HUES64 (cell line): Measurements from ENCODE around the gene EEFSEC.

Experiments
- H3K27ac ChIP-seq: 2 replicates; pipeline ENCODE4 v1.7.0; 2013; ENCODE audit warnings: low read depth, low read length, inconsistent platforms
- H3K27me3 ChIP-seq: 2 replicates; pipeline ENCODE4 v1.6.1; 2013; ENCODE audit warnings: mild to moderate bottlenecking, low read length; ENCODE audit not compliant: insufficient read depth
- H3K36me3 ChIP-seq: 2 replicates; pipeline ENCODE4 v1.6.1; 2013; ENCODE audit warnings: mild to moderate bottlenecking, low read length; ENCODE audit not compliant: insufficient read depth
- H3K4me1 ChIP-seq: 2 replicates; pipeline ENCODE4 v1.6.1; 2013; ENCODE audit warnings: mild to moderate bottlenecking, low read length, moderate library complexity; ENCODE audit not compliant: insufficient read depth
- H3K4me3 ChIP-seq: 2 replicates; pipeline ENCODE4 v1.5.1; 2013; ENCODE audit warnings: mild to moderate bottlenecking, low read length, moderate library complexity
- H3K9ac ChIP-seq: 2 replicates; pipeline ENCODE4 v1.6.1; 2013; ENCODE audit warnings: mild to moderate bottlenecking, low read depth, low read length
- H3K9me3 ChIP-seq: 2 replicates; pipeline ENCODE4 v1.6.1; 2013; ENCODE audit warnings: low read depth, low read length; ENCODE audit not compliant: insufficient read depth
- WGBS: fragments of 150-250, 120-280 bp; methylation state at CpG from one replicate; pipeline ENCODE4 v1.1.7; 2013; ENCODE audit warnings: missing lambda C conversion rate; 5-methylcytosine and 5-hydroxymethylcytosine counted together

The EEFSEC gene

DNA sequence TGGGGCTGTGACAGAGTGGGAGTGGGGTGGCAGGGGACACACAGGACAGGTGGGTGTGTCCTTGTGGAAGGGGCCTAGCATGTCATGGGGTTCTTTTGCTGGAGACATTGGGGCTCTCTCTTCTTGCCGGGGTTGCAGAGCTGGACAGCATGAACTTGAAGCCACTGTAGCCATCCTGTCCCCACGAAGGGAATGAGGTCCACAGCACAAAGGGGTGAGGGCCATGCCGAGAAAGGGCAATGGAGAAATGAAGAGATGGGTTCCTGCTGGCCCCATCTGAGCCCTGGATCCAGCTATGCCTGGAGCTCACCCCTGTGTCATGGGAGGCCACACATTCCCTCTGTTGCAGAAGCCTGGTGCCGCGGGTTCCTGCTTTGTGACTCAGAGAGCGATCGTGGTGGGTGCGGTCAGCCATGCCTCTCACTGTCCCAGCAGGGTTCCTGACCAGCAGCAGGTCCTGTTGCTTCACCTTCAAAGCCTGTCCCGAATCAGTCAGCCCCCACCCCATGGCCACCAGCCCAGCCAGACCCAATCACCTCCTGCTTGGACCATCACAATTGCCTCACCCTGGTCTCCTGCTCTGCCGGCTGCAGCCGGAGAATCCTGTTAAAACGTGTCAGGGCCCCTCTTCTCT lies 263.4 kb downstream of the EEFSEC start:
- no peaks in the 10 kb centered on the region for H3K36me3 ChIP-seq
- 69% methylated on average over 12 of the region's 12 CpGs for WGBS
- no peaks in the 10 kb centered on the region for H3K9me3 ChIP-seq
- no peak overlapping the region for H3K9ac ChIP-seq
- no peaks in the 10 kb centered on the region for H3K27me3 ChIP-seq
- H3K4me1 ChIP-seq: peaks cover 16% of the 10 kb centered on the region
- no peak overlapping the region for H3K4me3 ChIP-seq
- H3K27ac ChIP-seq: no peak overlapping the region

DNA sequence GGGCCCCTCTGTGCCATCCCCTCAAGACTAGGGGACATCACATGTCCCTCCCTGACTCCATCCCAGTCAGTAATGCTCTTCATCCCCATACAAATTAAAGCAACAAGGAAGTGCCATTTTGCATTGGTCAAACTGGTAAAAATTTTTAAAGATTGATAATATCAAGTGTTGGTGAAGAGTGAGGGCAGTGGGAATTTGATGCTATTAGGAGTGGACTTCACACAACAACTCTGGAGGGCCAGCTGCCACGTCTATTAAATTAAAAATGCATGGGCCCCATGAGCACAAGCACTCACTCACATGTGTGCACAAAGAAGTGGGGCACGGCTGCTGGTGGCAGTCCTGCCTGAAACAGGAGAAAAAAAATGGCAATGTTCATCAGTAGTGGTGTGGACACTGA lies 265.6 kb downstream of the EEFSEC start:
- H3K9ac ChIP-seq: no peak overlapping the region
- no peaks in the 10 kb centered on the region for H3K4me1 ChIP-seq
- WGBS: 89% methylated on average over 2 of the region's 2 CpGs
- no peak overlapping the region for H3K27ac ChIP-seq
- no peak overlapping the region for H3K4me3 ChIP-seq
- no peaks in the 10 kb centered on the region for H3K27me3 ChIP-seq
- H3K9me3 ChIP-seq: no peaks in the 10 kb centered on the region
- H3K36me3 ChIP-seq: no peaks in the 10 kb centered on the region

DNA sequence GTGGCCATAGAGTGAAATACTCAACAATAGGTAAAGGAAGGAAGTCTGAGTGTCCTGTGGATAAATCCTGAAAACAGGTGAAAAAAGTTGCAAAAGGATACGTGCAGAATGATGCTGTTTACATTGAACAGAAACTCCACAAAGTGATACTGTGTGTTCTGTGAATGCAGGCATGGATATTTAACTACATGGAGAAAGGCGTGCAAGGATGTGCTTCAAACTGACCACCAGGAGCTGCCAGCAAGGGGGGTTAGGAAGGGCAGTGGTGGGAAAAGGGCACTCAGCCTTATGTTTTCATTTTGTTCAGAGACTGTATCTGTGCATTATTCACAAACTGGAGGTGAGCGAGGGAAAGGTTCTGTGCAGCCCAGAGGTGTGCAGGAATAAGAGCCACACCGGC lies 266.0 kb downstream of the EEFSEC start:
- Histone ChIP-seq H3K27me3 (no peaks in the 10 kb centered on the region), H3K36me3 (no peaks in the 10 kb centered on the region), H3K4me3 (no peak overlapping the region), H3K4me1 (no peaks in the 10 kb centered on the region), H3K9ac (no peak overlapping the region), H3K27ac (no peak overlapping the region), H3K9me3 (no peaks in the 10 kb centered on the region)
- 95% methylated on average over 4 of the region's 4 CpGs for WGBS

DNA sequence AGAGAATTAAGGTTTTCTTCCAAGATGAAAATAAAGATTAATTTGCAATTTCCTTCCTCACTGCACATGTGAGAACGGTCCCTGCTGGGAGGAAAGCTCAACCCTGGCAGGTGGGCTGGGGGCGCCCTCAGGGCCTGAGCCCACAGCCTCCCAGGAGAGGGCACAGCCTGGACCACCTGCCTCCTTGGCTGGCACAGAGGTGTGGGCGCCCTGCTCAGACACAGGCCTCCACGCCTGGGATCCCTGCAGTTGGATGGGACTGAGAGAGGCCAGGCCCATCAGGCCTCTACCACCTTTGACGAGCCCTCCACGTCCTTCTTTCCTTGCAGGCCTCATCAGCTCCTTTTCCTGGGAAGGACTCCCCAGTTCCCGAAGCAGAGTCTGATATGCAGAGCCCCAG lies 267.0 kb downstream of the EEFSEC start:
- H3K9ac ChIP-seq: no peak overlapping the region
- no peak overlapping the region for H3K27ac ChIP-seq
- WGBS: 93% methylated on average over 7 of the region's 7 CpGs
- H3K36me3 ChIP-seq: no peaks in the 10 kb centered on the region
- no peaks in the 10 kb centered on the region for H3K9me3 ChIP-seq
- H3K4me3 ChIP-seq: no peak overlapping the region
- peaks cover 7% of the 10 kb centered on the region; the same call in 1 of the 2 replicates for H3K27me3 ChIP-seq
- no peaks in the 10 kb centered on the region for H3K4me1 ChIP-seq

DNA sequence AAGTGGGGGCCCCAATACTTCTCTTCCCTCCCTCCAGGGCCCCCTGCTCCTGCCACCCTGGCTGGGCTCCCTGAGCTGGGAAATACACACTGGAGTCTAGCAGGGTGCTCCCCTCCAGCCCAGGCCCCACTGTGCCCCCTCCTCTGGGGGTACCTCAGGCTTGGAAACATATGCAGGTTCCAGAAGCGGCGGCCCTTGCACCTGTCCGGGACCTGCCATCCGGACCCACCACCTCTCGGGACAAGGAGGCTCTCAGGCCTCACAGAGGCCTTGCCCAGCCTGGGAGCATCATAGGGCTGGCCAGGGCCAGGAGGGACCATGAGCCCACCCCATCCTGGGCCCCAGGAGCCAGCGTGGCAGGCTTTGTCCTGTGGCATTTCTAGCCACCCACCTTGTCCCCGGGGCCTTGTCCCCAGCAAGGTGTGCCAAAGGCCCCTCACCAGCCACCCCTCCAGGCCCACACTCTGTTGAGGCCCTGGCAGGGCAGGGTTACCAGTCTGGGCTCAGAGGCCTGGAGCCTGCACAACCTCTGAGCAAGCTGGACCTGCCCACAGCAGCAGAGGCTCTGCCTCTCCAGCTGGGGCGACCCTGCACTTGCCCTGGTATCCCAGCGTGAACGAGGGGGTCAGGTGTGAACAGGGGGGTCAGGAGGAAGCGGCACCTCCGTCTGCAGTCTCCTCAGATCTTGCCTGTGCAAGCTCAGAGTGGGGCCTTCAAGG lies 267.6 kb downstream of the EEFSEC start:
- Histone ChIP-seq H3K4me1 (no peaks in the 10 kb centered on the region), H3K27ac (no peak overlapping the region), H3K27me3 (peaks cover 13% of the 10 kb centered on the region), H3K36me3 (no peaks in the 10 kb centered on the region), H3K4me3 (no peak overlapping the region), H3K9me3 (no peaks in the 10 kb centered on the region), H3K9ac (no peak overlapping the region)
- 91% methylated on average over 12 of the region's 12 CpGs for WGBS

DNA sequence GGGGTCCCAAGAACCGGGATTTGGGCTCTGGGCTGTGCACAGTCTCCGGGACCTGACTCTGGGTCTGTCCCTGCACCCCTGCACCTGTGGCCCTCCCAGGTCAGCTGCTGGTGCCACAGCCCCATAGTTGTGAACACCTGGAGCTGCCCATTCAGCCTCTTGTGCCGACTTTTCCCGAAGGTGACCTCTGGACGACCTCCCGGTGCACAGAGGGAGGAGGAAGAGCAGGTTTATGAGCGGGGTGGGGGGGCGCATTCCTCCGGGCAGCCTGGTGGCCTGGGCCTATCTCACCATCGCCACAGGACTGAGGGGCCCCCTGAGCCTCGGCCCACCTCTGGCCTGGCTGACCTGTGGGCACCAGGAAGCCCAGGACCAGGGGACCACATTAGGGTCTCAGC lies 268.2 kb downstream of the EEFSEC start:
- no peak overlapping the region for H3K9ac ChIP-seq
- 83% methylated on average over 11 of the region's 11 CpGs for WGBS
- H3K27ac ChIP-seq: no peak overlapping the region
- no peaks in the 10 kb centered on the region for H3K9me3 ChIP-seq
- peaks cover 18% of the 10 kb centered on the region for H3K27me3 ChIP-seq
- no peaks in the 10 kb centered on the region for H3K4me1 ChIP-seq
- H3K36me3 ChIP-seq: no peaks in the 10 kb centered on the region
- H3K4me3 ChIP-seq: no peak overlapping the region

DNA sequence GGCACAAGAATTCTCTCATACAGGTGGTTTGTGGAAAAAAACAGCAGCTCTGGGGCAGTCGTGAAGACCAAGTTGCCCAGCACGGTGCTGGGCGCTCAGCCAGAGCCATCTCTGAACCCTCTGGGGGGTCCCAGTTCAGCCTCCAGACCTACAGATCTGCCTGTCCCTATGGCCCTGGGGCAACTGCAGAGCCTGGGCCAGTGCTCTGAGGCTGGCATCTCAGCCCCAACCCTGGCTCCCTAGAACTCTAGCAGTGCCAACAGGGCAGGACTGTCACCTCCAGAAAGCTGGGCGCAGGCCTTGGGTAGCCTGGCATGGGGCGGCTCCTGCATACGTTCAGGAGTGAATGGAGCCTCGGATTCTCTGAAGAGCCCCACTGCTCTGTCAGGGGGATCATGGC lies 268.7 kb downstream of the EEFSEC start:
- no peak overlapping the region for H3K27ac ChIP-seq
- no peak overlapping the region for H3K9ac ChIP-seq
- no peaks in the 10 kb centered on the region for H3K36me3 ChIP-seq

DNA sequence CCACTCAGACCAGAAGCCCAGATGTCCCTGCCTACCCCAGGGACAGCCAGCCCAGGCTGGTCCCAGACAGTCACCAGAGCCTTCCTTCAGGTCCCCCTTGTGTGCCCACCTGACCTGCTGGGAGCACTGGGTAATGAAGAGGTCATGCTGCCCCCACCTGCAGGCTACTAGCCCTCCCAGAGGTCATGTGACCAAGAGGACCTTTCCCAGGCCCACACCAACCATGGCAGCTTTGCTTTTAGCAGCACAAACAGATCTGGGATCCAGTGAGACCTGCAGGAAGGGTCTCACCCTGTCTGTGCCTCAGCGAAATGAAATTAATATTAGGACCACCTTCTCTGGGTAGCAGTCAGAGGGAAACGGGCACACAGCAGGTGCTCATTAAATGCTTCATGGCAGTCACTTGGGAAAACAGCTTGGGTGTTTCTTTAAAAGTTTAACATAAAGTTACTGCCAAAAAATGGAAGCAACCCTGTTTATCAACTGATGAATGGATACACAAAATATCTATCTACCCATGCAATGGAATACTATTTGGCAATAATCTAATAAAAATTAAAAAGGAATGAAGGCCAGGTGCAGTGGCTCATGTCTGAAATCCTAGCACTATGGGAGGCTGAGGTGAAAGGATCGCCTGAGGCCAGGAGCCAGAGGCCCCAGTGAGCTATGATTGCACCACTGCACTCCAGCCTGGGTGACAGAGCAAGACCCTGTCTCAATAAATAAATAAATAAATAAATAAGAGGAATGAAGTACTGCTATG lies 269.7 kb downstream of the EEFSEC start:
- 84% methylated on average over 3 of the region's 3 CpGs for WGBS
- H3K9me3 ChIP-seq: no peaks in the 10 kb centered on the region
- peaks cover 33% of the 10 kb centered on the region for H3K27me3 ChIP-seq
- no peak overlapping the region for H3K4me3 ChIP-seq
- no peak overlapping the region for H3K27ac ChIP-seq
- H3K9ac ChIP-seq: no peak overlapping the region
- H3K4me1 ChIP-seq: peaks cover 7% of the 10 kb centered on the region; the same call in 1 of the 2 replicates
- H3K36me3 ChIP-seq: no peaks in the 10 kb centered on the region

More for the DNA sequence above, 268.7 kb downstream of the EEFSEC start:
- no peak overlapping the region for H3K4me3 ChIP-seq
- no peaks in the 10 kb centered on the region for H3K9me3 ChIP-seq
- peaks cover 23% of the 10 kb centered on the region for H3K27me3 ChIP-seq
- 93% methylated on average over 7 of the region's 7 CpGs for WGBS
- no peaks in the 10 kb centered on the region for H3K4me1 ChIP-seq

DNA sequence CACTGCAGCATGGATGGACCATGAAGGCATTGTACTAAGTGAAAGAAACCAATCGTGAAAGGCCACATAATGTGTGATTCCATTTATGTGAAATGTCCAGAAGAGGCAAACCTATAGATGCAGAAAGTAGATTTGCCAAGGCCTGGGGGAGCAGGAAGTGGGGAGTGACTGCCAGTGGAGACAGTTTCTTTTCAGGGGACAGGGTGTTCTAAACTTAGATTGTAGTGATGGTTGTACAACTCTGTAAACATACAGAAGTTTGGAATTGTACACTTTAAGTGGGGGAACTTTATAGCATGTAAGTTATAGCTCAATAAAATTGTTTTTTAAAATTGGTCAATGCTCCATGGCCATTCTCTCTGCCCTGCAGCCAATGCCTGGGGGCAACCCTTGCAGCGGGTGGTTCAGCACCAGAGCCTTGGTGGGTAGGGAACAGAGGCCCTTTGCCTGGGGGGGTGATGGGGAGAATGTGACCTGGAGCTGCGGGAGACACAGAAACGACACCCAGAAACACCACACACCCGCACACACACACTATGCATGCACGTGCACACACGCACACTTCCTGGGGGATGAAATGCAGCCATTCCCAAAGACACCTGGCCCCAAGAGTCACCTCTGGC lies 270.4 kb downstream of the EEFSEC start:
- no peak overlapping the region for H3K4me3 ChIP-seq
- H3K9ac ChIP-seq: no peak overlapping the region
- peaks cover 10% of the 10 kb centered on the region; the same call in 1 of the 2 replicates for H3K4me1 ChIP-seq
- H3K9me3 ChIP-seq: no peaks in the 10 kb centered on the region
- H3K27ac ChIP-seq: no peak overlapping the region
- peaks cover 40% of the 10 kb centered on the region for H3K27me3 ChIP-seq
- H3K36me3 ChIP-seq: no peaks in the 10 kb centered on the region
- WGBS: 92% methylated on average over 7 of the region's 7 CpGs

DNA sequence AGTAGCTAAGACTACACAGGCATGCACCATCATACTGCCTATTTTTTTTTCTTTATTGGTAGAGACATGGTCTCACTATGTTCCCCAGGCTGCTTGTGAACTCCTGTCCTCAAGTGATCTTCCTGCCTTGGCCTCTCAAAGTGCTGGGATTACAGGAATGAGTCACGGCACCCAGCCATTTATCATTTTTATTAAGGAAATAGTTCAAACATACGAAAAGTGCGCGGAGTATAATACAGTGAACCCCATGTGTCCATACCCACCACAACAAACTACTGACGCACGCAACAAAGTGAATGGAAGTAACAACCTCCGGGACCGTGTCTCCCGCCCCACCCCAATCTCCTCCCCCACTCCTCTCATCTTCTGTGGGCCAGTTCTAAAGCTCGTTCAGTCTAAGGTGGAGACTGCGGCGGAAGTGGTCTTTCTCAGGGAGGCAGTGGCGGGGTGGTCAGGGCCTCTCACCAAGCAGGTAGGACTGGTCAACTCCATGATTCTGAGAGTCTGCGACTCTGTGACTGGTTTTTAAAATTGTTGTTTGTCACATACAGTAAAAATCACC lies 271.3 kb downstream of the EEFSEC start:
- H3K27me3 ChIP-seq: peaks cover 49% of the 10 kb centered on the region
- H3K4me1 ChIP-seq: peaks cover 10% of the 10 kb centered on the region; the same call in 1 of the 2 replicates
- H3K9ac ChIP-seq: no peak overlapping the region
- 93% methylated on average over 13 of the region's 14 CpGs for WGBS
- no peak overlapping the region for H3K4me3 ChIP-seq
- no peaks in the 10 kb centered on the region for H3K36me3 ChIP-seq
- no peaks in the 10 kb centered on the region for H3K9me3 ChIP-seq
- no peak overlapping the region for H3K27ac ChIP-seq
